ENCODE measurements around the gene UBL4B. TPM values are rescaled to one million over a fixed set of nuclear protein-coding genes. Genes with fewer than 3 reads are reported as not detected.

UBL4B gene
- total and polyA plus RNA-seq, 2 experiments from 2014 or later: not detected

- no peaks in the 10 kb centered on the region for H3K36me3 ChIP-seq (ENCODE audit: low read depth)
- no peak for TF ChIP-seq EZH2phosphoT487 (IDR thresholded peaks at IDR 0.05; ENCODE audit: insufficient read depth, low read depth)
- no peak for TF ChIP-seq EZH2 (IDR thresholded peaks at IDR 0.05; ENCODE audit: insufficient read depth, poor library complexity, severe bottlenecking)
- WGBS, 2 experiments (ENCODE audit: low coverage in 1 of 2, low lambda C conversion rate in 2 of 2, missing lambda C conversion rate in 2 of 2): 81 to 85% methylated on average over 59 to 63 of the region's 64 CpGs
Measured at GRCh38 chr1:110069404-110070281, 42.6 kb upstream of the UBL4B start.

GRCh38 chr1:110070282-110070669 lies 42.0 kb upstream of the UBL4B start:
- no peak overlapping the region for H3K27ac ChIP-seq
- H3K4me3 ChIP-seq: no peak overlapping the region
- no peak overlapping the region for H3K9ac ChIP-seq
- H3K79me2 ChIP-seq (ENCODE audit: insufficient read depth): no peaks in the 10 kb centered on the region
- H3F3A ChIP-seq (ENCODE audit: insufficient read depth): no peaks in the 10 kb centered on the region
- no peak for DNase-seq
- in situ Hi-C loops (cut with MboI): no loop called here
- H3K4me1 ChIP-seq (ENCODE audit: insufficient read depth): no peaks in the 10 kb centered on the region
- H3K4me2 ChIP-seq (ENCODE audit: unreplicated experiment): no peak overlapping the region
- no peaks in the 10 kb centered on the region for H4K20me1 ChIP-seq (ENCODE audit: insufficient read depth)
- H3K9me2 ChIP-seq (ENCODE audit: insufficient read depth): no peaks in the 10 kb centered on the region
- no peak for TF ChIP-seq EZH2 (IDR thresholded peaks at IDR 0.05; ENCODE audit: insufficient read depth, poor library complexity, severe bottlenecking)
- no peak for TF ChIP-seq EZH2phosphoT487 (IDR thresholded peaks at IDR 0.05; ENCODE audit: insufficient read depth, low read depth)
- H3K27me3 ChIP-seq (replicated peaks; ENCODE audit: insufficient read depth): peaks cover 56% of the 10 kb centered on the region
- no peak overlapping the region for H2AFZ ChIP-seq
- H3K9me3 ChIP-seq (ENCODE audit: low read depth): no peaks in the 10 kb centered on the region
- H3K36me3 ChIP-seq (ENCODE audit: low read depth): no peaks in the 10 kb centered on the region
- WGBS, 2 experiments (ENCODE audit: low coverage in 1 of 2, low lambda C conversion rate in 2 of 2, missing lambda C conversion rate in 2 of 2): 34 to 53% methylated on average over 22 to 52 of the region's 52 CpGs

More at GRCh38 chr1:110069404-110070281, 42.6 kb upstream of the UBL4B start:
- Histone ChIP-seq H3K9ac (no peak overlapping the region), H3K79me2 (ENCODE audit: insufficient read depth) (no peaks in the 10 kb centered on the region), H3K4me2 (ENCODE audit: unreplicated experiment) (no peak overlapping the region), H3K4me3 (no peak overlapping the region), H3F3A (ENCODE audit: insufficient read depth) (no peaks in the 10 kb centered on the region), H3K9me2 (ENCODE audit: insufficient read depth) (no peaks in the 10 kb centered on the region), H3K4me1 (ENCODE audit: insufficient read depth) (no peaks in the 10 kb centered on the region), H3K27me3 (replicated peaks; ENCODE audit: insufficient read depth) (peaks cover 56% of the 10 kb centered on the region), H3K27ac (no peak overlapping the region), H2AFZ (no peak overlapping the region), H3K9me3 (ENCODE audit: low read depth) (no peaks in the 10 kb centered on the region), H4K20me1 (ENCODE audit: insufficient read depth) (no peaks in the 10 kb centered on the region)
- in situ Hi-C loops (cut with MboI): no loop called here
- no peak for DNase-seq

- H3K79me2 ChIP-seq (ENCODE audit: insufficient read depth): no peaks in the 10 kb centered on the region
- H3K4me3 ChIP-seq: no peak within 1 kb of the TSS
- no peak within 1 kb of the TSS for H3K4me2 ChIP-seq (ENCODE audit: unreplicated experiment)
- no peaks in the 10 kb centered on the region for H3K9me2 ChIP-seq (ENCODE audit: insufficient read depth)
- no peak for DNase-seq
- no peaks in the 10 kb centered on the region for H3K4me1 ChIP-seq (ENCODE audit: insufficient read depth)
- H3K27me3 ChIP-seq (replicated peaks; ENCODE audit: insufficient read depth): peaks cover 56% of the 10 kb centered on the region
- in situ Hi-C loops (cut with MboI): no loop called here
- TF ChIP-seq EZH2phosphoT487 (IDR thresholded peaks at IDR 0.05; ENCODE audit: insufficient read depth, low read depth) (no peak), EZH2 (IDR thresholded peaks at IDR 0.05; ENCODE audit: insufficient read depth, poor library complexity, severe bottlenecking) (no peak)
- no peaks in the 10 kb centered on the region for H4K20me1 ChIP-seq (ENCODE audit: insufficient read depth)
- no peak within 1 kb of the TSS for H3K27ac ChIP-seq
- 17 to 59% methylated on average over 5 to 23 of the region's 27 CpGs for WGBS, 2 experiments (ENCODE audit: low coverage in 1 of 2, low lambda C conversion rate in 2 of 2, missing lambda C conversion rate in 2 of 2)
- H3K9ac ChIP-seq: no peak within 1 kb of the TSS
- no peak within 1 kb of the TSS for H2AFZ ChIP-seq
- H3K36me3 ChIP-seq (ENCODE audit: low read depth): no peaks in the 10 kb centered on the region
- no peaks in the 10 kb centered on the region for H3K9me3 ChIP-seq (ENCODE audit: low read depth)
- H3F3A ChIP-seq (ENCODE audit: insufficient read depth): no peaks in the 10 kb centered on the region
Measured at GRCh38 chr1:110070671-110071242, 41.5 kb upstream of the UBL4B start, which contains the start of gene ALX3. Gene ALX3 (minus strand): TSS chr1:110070672. CDS start chr1:110070612, 60 bp downstream.

- H3K79me2 ChIP-seq (ENCODE audit: insufficient read depth): no peaks in the 10 kb centered on the region
- H3F3A ChIP-seq (ENCODE audit: insufficient read depth): no peaks in the 10 kb centered on the region
- TF ChIP-seq EZH2 (IDR thresholded peaks at IDR 0.05; ENCODE audit: insufficient read depth, poor library complexity, severe bottlenecking): no peak
- no peak for TF ChIP-seq EZH2phosphoT487 (IDR thresholded peaks at IDR 0.05; ENCODE audit: insufficient read depth, low read depth)
- H3K27ac ChIP-seq: no peak overlapping the region
- no peak overlapping the region for H3K4me2 ChIP-seq (ENCODE audit: unreplicated experiment)
- H4K20me1 ChIP-seq (ENCODE audit: insufficient read depth): no peaks in the 10 kb centered on the region
- no peaks in the 10 kb centered on the region for H3K9me3 ChIP-seq (ENCODE audit: low read depth)
- H3K4me1 ChIP-seq (ENCODE audit: insufficient read depth): no peaks in the 10 kb centered on the region
- H3K4me3 ChIP-seq: no peak overlapping the region
- 65 to 71% methylated on average over 4 of the region's 4 CpGs for WGBS, 2 experiments (ENCODE audit: low coverage in 1 of 2, low lambda C conversion rate in 2 of 2, missing lambda C conversion rate in 2 of 2)
- H3K36me3 ChIP-seq (ENCODE audit: low read depth): no peaks in the 10 kb centered on the region
- no peak overlapping the region for H2AFZ ChIP-seq
- no peak overlapping the region for H3K9ac ChIP-seq
- no peak for DNase-seq
- in situ Hi-C loops (cut with MboI): no loop called here
- peaks cover 40% of the 10 kb centered on the region for H3K27me3 ChIP-seq (replicated peaks; ENCODE audit: insufficient read depth)
- H3K9me2 ChIP-seq (ENCODE audit: insufficient read depth): no peaks in the 10 kb centered on the region
Measured at GRCh38 chr1:110074166-110074565, 38.1 kb upstream of the UBL4B start.
